DMS153 treated with DMSO at 0.1 percent for 48 hours (cell line): ENCODE measurements around the gene ABCD4.
A peak's percentile ranks its signal among the peaks of the same experiment; 100 is the strongest.

Experiments used
- DNase-seq: peaks from one replicate; lab custom pipeline; 2025; ENCODE audit not compliant: unreplicated experiment; lab: John Stamatoyannopoulos, UW

Gene ABCD4

DNA sequence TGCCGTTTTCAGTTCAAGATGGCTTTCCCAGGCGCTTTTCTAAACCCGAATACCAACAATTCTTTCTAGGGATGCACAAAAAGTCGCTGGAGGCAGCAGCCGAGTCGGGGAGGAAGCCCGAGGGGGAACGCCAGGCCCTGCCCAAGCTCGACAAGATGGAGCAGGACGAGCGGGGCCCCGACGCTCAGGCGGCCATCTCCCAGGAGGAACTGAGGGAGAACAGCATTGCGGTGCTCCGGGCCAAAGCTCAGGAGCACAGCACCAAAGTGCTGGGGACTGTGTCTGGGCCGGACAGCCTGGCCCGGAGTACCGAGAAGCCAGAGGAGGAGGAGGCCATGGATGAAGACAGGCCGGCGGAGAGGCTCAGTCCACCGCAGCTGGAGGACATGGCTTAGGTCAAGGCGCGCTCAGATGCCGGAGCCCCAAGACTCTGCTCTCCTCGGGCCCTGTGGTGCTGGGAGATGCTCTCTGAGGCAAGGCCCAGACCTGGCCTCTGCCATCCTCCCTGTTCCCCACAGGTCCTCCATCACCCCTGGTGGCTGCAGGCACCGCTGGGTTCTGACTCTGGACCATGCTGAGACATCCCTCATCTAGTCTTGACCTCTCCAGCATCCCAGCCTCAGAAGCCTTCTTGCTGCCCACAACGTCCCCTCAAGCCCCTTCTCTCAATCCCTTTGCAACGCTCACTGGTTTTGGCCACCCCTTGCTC is 42.1 kb downstream of the ABCD4 start:
- DNase-seq: no peak

DNA sequence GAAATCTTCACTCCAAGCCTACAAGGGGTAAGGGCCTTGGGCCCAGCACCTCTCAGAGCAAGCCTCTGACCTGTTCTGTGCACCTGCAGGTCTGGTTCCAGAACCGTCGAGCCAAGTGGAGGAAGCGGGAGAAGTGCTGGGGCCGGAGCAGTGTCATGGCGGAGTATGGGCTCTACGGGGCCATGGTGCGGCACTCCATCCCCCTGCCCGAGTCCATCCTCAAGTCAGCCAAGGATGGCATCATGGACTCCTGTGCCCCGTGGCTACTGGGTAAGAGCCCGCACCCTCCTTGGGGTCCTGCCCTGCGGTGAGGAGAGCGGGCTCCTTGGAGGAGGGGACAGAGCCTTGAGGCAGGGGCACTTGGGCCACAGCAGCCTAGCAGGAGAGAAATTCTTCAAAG is 43.2 kb downstream of the ABCD4 start:
- no peak for DNase-seq

- DNase-seq: no peak
Observed at GRCh38 chr14:74258764-74259035, 44.0 kb downstream of the ABCD4 start.

DNA sequence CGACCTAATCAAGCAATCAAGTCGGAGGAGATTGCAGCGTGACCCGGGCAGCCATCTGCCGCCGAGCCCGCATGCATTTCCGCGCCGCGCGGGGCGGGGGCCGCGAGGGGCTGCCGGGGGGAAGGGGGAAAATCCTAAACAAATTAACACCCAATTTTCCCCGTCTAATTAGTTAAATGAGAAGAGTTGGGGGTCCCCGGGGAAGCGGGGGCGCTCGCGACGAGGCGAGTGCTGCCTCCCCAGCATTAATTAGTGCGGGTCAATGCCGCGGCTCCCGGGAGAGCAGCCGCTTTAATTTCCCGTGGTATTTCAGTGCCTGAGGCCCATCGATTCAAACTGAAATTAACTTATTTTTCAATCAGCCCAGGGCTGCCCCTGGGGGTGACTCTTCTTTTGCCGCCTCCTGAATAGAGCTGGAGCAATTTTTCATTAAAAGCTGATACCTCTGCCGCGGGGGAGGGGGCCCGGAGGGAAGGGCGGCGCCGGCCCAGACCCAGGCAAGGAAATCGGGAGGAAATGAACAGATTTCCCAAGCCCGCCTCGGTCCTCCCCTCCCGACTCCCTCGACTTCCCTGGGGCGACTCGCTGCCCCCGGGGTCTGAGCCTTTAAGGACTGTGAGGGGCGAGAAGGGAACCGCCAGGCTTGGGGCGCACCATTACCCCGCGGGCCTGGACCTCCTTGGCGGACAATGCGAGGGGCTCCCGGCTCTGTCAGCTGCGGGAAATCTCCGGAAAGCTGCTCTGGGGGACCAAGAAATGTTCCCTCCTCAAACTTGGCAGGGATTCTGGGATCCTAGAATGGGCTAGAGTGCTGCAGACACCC is 44.6 kb downstream of the ABCD4 start:
- no peak for DNase-seq

- peak; percentile 11 for DNase-seq
Observed at GRCh38 chr14:74257078-74257940, 45.4 kb downstream of the ABCD4 start.

DNA sequence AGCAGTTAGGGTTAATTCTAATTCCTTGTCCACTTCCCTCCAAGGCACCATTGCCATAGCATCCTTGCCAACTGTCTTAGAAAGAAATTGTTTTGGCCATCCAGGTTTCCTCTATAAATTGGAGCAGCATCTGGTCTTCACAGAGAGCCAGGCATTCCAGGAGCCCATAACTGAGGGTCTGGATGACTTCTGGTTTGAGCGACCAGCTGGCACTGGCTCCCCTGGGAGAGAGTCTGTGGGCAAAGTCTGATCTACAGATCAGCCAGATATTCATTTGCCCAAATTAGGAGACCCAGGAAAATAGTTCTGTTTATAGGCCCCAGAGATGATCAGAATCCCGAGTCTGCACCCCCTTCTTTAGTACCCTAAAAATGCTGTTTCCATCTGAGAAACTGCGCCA is 47.5 kb downstream of the ABCD4 start:
- DNase-seq: no peak

DNA sequence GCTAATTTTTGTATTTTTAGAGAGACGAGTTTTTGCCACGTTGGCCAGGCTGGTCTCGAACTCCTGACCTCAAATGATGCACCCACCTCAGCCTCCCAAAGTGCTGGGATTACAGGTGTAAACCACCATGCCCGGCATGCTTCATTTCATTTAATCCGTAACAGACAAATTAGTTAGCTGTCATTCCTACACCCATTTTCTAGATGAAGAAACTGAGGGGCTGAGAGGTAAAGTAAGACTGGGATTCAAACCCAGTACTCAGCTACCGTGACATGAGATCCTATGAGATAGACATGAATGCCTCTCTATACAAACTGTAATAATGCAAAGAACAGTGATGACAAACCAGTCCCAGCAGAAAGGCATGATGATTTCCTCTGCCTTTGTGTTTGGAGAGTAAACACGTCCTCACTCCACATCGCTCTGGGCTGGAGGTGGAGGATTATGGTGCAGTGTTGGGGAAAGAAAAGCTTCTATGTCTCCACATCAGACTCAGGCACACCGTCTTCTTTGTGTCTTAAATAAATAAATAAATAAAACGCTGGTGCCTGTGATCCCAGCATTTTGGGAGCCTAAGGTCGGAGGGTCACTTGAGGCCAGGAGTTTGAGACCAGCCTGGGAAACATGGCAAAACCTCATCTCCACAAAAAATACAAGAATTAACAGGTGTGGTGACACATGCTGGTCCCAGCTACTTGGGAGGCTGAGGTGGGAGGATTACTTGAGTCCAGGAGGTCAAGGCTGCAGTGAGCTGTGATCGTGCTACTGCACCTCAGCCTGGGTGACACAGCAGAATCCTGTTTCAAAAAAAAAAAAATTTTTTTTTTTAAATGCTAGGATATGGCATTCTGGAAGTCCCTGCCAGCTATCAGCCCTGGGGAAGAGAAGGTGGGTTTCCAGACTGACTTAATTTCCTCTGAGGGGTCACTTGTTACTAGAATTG is 53.0 kb downstream of the ABCD4 start:
- no peak for DNase-seq

- DNase-seq: no peak
Observed at GRCh38 chr14:74248017-74248416, 54.7 kb downstream of the ABCD4 start.

- no peak for DNase-seq
Observed at GRCh38 chr14:74246542-74246941, 56.2 kb downstream of the ABCD4 start.

DNA sequence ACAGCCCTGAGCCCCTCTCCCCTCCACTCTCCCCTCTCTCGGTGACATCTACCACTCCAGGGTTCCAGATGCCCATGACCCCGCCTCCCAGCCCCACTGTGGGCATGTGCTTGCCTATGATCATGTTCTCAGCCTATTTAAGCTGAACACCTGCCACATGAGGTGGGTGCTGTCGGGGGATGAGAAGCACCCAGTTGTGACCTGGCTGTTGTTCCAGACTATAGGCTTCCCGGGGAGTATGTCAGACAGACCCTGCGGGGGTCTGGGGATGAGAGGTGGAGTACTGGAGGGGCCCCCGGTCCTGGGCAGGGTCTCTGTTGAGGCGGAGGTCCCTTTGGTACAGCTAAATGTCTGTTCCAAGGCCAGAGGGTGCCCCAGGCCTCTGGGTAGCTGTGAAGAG is 57.4 kb downstream of the ABCD4 start:
- DNase-seq: no peak

- no peak for DNase-seq
Observed at GRCh38 chr14:74244115-74244514, 58.6 kb downstream of the ABCD4 start.

DNA sequence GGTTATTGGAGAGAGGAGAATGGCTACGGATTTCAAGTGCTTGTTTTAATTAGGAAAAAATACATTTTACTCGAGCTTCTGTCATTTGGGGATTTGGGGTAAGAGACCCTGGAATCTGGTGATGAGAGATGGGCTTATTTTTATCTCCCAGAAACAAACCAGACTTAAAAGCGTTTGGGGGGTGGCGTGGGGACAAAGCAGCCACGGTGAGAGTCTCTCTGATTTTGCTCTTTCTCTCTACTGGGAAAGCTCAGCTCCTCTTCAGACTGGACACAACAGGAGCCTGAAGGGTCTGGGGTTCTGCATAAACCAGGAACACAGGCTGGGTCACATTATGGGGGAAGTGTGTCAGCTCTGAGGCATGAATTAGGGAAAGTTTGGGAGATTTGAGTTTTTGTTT is 59.7 kb downstream of the ABCD4 start:
- DNase-seq: no peak

DNA sequence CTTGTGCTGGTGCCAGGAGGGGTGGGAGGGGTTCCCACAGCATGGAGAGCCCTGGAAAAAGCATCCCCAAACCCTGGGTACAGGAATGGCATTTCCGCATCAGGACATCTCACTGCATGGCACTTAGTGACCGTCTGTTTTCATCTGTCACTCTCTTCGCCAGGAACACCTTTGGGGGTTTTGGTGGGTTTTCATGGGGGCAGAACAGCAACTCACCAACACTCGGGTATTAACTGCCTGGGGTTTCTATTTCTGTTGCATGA is 60.0 kb downstream of the ABCD4 start:
- DNase-seq: no peak

DNA sequence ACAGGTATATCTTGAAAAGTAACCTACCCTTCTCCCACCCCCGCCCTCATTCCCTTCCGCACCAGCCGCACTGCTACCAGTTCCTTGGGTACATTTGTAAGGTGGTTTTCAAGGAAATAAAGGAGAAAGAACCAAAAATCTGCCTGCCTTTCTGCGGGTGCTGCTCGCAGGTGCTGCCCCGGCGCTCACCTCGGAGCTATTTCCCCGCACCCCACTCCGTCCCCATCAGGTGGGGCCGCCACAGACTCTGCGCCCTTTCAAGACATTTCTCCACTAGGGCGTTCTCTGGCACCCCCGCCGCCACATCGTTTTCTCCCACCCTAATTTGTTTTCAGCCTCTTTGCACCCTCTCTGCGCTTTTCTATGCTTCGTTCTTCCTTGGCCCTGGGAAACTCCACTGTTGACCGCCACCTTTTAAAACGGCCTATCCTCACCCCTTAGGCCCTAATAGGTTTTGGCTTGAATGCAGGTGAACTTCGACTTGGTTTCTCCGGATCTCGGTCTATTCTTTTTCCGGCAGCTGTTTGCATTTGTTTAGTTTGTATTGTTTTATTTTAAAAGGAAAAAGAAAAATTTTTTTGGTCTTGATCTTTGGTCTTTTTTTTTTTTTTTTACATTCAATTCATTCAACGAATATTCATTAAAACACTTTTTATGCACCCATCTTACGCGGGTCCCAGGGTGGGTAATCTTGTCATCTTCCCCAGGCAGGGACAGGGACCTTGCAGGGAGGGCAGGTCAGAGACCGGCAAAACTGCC is 60.5 kb downstream of the ABCD4 start:
- DNase-seq: no peak

DNA sequence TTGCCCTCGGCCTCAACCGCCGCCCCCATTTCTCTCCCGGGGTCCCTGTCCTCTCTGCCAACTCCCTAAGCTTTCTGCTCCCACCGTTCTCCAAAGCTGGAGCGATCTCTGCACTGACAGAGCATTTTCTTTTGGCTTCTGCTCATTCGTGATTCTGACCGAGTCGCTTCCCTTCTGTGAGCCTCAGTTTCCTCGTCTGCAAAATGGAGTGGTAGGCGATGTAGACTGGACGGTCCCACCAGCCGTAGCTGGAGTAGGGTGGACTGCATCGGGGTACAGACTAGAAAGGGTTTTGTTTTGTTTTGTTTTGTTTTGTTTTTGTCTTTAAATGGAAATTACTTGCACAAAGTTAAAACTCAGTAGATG is 61.1 kb downstream of the ABCD4 start:
- no peak for DNase-seq

DNA sequence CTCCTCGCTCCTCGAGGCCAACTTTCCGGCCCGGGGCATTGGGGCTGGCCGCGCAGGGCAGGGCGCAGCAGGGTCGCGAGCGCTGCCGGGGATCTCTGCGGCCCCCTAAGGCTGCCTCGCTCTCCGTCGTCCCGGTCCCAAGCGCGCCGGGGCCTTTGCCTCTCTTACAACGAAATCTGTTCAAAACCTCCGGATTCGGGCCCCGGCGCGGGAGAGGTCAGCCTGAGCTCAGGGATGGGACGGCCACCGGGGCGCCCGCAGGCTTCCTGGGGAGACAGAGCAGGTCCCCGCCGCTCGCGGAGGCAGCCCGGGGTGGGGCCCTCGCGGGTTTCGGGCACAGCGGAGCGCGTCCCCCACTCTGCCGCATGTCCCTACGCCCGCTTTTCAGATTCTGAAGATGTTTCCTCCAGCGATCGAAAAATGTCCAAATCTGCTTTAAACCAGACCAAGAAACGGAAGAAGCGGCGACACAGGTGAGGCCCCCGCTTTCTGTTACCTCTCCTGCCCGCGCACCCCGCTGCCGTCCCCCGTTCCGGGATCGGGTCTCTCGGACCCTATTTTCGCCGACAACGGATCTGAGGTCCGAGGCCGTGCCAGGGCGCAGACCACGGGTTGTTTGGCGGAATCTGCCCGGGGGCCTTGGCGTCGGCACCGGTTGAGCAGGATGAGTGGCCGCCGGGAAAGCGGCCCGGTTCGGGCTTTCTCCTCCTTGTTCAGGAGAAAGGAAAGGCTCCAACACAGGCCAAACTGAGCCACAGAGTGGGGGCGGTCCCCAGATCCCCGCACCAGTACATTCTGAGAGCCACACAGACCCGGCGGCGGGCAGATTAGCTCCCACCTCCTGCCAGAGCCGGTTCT is 61.7 kb downstream of the ABCD4 start:
- DNase-seq: no peak

GRCh38 chr14:74239848-74240793 is 62.6 kb downstream of the ABCD4 start:
- no peak for DNase-seq
